ENCODE results near the gene INO80C.

DNA sequence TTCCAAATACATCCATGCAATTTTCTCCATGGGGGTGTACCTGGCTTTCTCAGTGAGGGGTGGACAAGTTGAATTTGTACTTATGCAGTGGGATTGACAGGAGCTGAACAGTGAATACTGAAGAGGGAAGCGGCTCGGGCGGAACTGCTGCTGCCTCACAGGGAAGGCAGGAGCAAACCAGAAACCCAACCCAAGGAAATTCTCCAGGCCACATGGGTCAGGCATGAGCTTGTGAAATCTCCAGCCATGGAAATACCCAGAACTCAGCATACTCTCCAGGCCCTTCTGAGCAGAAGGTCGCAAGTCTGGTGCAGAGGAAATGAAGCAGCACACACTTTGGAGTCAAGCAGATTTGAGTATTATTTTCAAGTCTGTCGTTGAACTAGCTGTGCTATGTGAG lies 26.5 kb upstream of the INO80C start:
- TF ChIP-seq CTCF (conservative IDR thresholded peaks at IDR 0.05; ENCODE audit: low read depth, low read length) = no peak
- no peak for TF ChIP-seq NFE2L2 (IDR thresholded peaks at IDR 0.05; ENCODE audit: low read depth, low read length)
- TF ChIP-seq, protein P1, sequence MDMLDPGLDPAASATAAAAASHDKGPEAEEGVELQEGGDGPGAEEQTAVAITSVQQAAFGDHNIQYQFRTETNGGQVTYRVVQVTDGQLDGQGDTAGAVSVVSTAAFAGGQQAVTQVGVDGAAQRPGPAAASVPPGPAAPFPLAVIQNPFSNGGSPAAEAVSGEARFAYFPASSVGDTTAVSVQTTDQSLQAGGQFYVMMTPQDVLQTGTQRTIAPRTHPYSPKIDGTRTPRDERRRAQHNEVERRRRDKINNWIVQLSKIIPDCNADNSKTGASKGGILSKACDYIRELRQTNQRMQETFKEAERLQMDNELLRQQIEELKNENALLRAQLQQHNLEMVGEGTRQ (IDR thresholded peaks at IDR 0.05; ENCODE audit: low read depth, low read length) = no peak
- no peak for TF ChIP-seq POLR2A (IDR thresholded peaks at IDR 0.05; ENCODE audit: low read depth, low read length)

Measured in IMR-90 (cell line).